Esophagus (tissue), 2 donors: ENCODE results near the gene KIRREL3. TPM values are rescaled to one million over a fixed set of nuclear protein-coding genes. Genes with fewer than 3 reads are reported as not detected.
A peak's percentile ranks its signal among the peaks of the same experiment; 100 is the strongest.

ENCODE experiments used
- H3K27ac ChIP-seq, 2 donors: one replicate each; pipeline ENCODE4 v1.5.1; 2013; ENCODE audit warnings: low read depth in 2 of 2, mild to moderate bottlenecking in 2 of 2, inconsistent platforms in 1 of 2, low read length in 1 of 2, moderate library complexity in 1 of 2
- H3K27me3 ChIP-seq, 2 donors: one replicate each; pipeline ENCODE4 v1.6.1; 2013; ENCODE audit warnings: low read length in 2 of 2, control low read depth in 1 of 2, mild to moderate bottlenecking in 1 of 2; ENCODE audit not compliant: insufficient read depth in 2 of 2, control insufficient read depth in 1 of 2
- H3K36me3 ChIP-seq, 2 donors: one replicate each; pipeline ENCODE4 v1.6.1; 2013; ENCODE audit warnings: low read length in 1 of 2; ENCODE audit not compliant: control insufficient read depth in 2 of 2, insufficient read depth in 2 of 2
- H3K4me1 ChIP-seq, 2 donors: one replicate each; pipeline ENCODE4 v1.6.1; 2013; ENCODE audit warnings: low read length in 1 of 2; ENCODE audit not compliant: control insufficient read depth in 2 of 2, insufficient read depth in 2 of 2
- H3K4me3 ChIP-seq, 2 donors: one replicate each; pipeline ENCODE4 v1.5.1; 2013; ENCODE audit warnings: low read length in 2 of 2, mild to moderate bottlenecking in 2 of 2, low read depth in 1 of 2, moderate library complexity in 1 of 2
- H3K9me3 ChIP-seq, 2 donors: one replicate each; pipeline ENCODE4 v1.6.1; 2013; ENCODE audit warnings: mild to moderate bottlenecking in 2 of 2, low read depth in 1 of 2, low read length in 1 of 2, moderate library complexity in 1 of 2; ENCODE audit not compliant: control insufficient read depth in 2 of 2, insufficient read depth in 1 of 2
- WGBS, 2 donors: extraction: QIAGEN DNeasy Blood & Tissue Kit; methylation state at CpG; one replicate each; pipeline ENCODE4 v1.1.7; 2013; 5-methylcytosine and 5-hydroxymethylcytosine counted together
- polyA plus RNA-seq, 2 donors: library from polyadenylated mRNA; stranded (reverse); fragments of 200-250 nt; gene quantifications; one replicate each; pipeline ENCODE4 v1.2.3, GENCODE V29; 2013
- donor health status: healthy with polysubstance abuse.
- donor health status: Bipolar disorder and iron deficiency.

Gene KIRREL3
- polyA plus RNA-seq, 2 donors, result 0.05 to 0.12 TPM

DNA sequence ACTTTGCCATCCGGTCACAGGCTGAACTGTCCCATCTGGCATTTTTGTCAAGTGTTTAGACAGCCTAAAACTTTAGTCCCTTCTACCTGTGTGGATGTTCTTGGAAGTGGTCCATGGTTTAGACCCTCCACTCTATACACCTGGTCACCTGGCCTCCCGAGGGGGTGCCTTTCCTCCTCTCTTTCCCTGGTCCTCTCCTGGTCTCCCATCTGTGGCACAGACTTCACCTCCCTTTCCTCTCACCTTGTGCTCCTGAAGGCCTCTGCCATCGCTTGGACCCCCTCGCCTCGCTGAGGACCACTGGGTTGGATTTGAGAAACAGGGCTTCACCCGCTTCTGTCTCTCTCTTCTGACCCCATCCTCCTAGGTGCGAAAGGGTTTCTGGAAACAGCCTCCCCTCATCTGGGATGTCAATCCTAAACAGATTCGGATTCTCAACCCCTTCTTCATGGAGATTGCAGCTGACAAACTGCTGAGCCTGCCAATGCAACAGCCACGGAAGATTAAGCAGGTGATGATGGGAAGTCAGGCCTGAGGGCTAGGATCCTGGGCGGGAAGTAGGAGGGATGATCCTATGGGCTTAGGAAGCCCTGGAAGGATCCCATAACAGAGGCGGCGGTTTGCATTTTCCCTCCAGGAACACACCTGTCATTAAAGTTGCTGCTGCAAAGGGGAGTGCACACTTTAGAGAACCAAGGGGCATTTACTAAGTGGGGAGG, 591.5 kb downstream of the KIRREL3 start:
- peak overlapping the region; percentile 34 to 51 for H3K4me3 ChIP-seq

DNA sequence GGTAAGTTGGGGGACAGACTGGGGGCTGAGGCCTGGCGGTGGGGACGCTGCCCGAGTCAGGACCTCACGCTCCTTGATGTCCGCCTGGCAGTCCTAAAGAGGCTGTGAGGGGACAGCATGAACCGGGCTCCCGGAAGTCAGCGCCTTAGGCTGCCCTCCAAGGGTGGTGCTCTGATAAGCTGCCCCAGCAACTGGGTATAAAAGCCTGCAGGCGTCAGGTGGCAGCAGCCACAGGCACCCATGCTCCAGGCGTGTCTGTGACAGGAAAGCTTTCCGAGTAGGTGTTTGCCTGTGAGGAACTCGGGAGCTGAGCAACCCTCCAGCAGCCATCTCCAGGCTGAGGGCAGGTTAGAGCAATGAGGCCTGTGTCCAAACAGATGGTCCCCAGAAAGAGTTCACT, 592.1 kb downstream of the KIRREL3 start:
- Histone ChIP-seq H3K4me1 (peaks cover 2 to 20% of the 10 kb centered on the region in 2 donors), H3K36me3 (peaks cover 0 to 19% of the 10 kb centered on the region in 2 donors), H3K27ac (peak overlapping the region in 1 of 2 donors; percentile 51), H3K27me3 (no peaks in the 10 kb centered on the region), H3K4me3 (peak overlapping the region; percentile 34 to 51), H3K9me3 (no peaks in the 10 kb centered on the region)
- 82 to 90% methylated on average over 12 of the region's 12 CpGs for WGBS, 2 donors

More for the DNA sequence above, 591.5 kb downstream of the KIRREL3 start:
- peaks cover 2 to 19% of the 10 kb centered on the region in 2 donors for H3K4me1 ChIP-seq
- H3K36me3 ChIP-seq, result peaks cover 0 to 21% of the 10 kb centered on the region in 2 donors
- H3K27me3 ChIP-seq, result no peaks in the 10 kb centered on the region
- 87 to 89% methylated on average over 12 of the region's 12 CpGs for WGBS, 2 donors
- H3K27ac ChIP-seq, result peak overlapping the region in 1 of 2 donors; percentile 29
- no peaks in the 10 kb centered on the region for H3K9me3 ChIP-seq

DNA sequence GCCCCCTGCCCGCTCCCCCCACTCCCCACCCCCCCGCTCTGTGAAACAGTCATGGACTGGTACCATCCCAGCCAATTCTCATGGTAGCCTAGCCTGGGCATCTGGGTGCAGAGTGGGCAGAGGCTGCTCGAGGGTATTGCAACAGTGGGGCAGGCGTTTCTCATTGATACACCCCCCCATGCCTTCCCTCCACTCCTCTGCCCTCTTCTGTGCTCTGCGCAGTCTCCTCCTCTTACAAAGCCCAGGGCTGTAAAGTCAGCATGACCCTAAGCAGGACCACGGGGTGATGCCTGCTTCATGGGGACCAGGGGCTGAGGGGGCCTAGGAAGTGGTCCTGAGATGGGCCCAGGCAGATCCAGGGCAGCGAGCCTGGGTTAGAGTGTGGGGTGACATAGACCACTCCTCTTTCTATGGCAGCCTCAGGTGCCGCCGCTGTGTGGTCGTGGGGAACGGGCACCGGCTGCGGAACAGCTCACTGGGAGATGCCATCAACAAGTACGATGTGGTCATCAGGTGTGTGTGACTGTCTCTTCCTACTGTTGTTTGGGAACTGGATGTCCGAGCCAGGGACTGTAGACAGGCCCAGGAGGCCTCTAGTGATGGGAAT, 592.8 kb downstream of the KIRREL3 start:
- H3K9me3 ChIP-seq, result no peaks in the 10 kb centered on the region
- peaks cover 2 to 23% of the 10 kb centered on the region in 2 donors for H3K4me1 ChIP-seq
- WGBS, 2 donors, result 89 to 94% methylated on average over 15 of the region's 15 CpGs
- peaks cover 0 to 19% of the 10 kb centered on the region in 2 donors for H3K36me3 ChIP-seq
- peak overlapping the region; percentile 34 to 51 for H3K4me3 ChIP-seq
- H3K27ac ChIP-seq, result peak overlapping the region in 1 of 2 donors; percentile 61
- no peaks in the 10 kb centered on the region for H3K27me3 ChIP-seq

DNA sequence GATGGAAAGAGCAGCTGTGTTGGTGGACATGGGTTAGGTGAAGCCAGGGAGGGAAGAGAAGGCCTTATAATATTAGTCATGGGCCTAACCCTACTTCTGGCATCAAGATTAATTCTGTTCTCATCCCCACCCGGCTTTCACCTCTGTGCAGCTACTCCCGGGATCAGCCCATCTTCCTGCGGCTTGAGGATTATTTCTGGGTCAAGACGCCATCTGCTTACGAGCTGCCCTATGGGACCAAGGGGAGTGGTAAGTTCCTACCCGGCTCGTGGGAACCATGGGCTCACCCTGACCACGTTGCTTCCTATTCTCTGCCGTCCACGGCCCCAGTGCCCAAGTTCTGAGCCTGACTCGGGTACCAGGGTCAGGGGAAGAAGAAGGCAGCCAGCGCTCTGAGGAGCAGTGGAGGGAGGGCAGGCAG, 593.5 kb downstream of the KIRREL3 start:
- peak overlapping the region; percentile 77 to 91 for H3K27ac ChIP-seq
- 78 to 83% methylated on average over 12 of the region's 12 CpGs for WGBS, 2 donors
- H3K36me3 ChIP-seq, result peaks cover 0 to 19% of the 10 kb centered on the region in 2 donors
- H3K27me3 ChIP-seq, result no peaks in the 10 kb centered on the region
- H3K9me3 ChIP-seq, result no peaks in the 10 kb centered on the region
- H3K4me1 ChIP-seq, result peaks cover 2 to 25% of the 10 kb centered on the region in 2 donors
- H3K4me3 ChIP-seq, result peak overlapping the region; percentile 39 to 51

DNA sequence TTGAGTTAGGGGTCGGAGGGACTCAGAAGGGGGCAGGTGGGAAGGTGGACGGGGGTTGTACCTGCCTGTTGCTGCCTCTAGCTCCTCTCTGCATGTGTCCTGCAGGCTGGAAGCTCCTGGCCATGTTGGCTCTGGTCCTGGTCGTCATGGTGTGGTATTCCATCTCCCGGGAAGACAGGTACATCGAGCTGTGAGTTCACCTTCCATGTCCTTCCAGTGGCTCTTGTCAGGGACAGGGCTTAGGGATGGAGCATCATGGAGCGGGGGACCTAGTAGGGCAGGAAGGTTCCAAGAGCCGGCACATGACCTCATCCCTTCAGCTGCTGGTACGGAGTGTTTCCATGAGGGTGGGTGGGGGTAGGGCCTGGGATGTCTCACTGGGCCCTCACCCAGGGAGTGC, 594.2 kb downstream of the KIRREL3 start:
- Histone ChIP-seq H3K4me1 (peaks cover 2 to 25% of the 10 kb centered on the region in 2 donors), H3K36me3 (peaks cover 0 to 19% of the 10 kb centered on the region in 2 donors), H3K4me3 (peak overlapping the region; percentile 42 to 51)

DNA sequence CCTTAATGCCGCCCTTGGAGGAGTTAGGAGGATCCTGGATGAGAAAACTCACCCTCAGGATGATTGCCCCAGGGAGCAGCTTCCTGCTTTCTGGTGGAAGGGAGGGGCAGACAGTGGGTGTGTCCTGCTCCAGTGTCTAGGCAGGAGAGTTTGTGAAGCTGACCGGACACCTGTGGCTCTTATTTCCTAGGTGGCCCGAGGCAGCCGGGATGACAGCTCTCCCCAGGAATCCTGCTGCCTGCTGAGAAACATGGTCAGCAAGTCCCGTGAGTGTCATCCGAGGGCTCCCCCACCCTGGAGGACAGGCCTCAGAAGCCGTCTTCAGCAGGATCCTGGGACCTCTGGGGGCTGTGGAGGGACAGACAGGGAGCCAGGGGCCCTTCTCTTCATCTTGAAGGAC, 594.7 kb downstream of the KIRREL3 start:
- Histone ChIP-seq H3K4me1 (peaks cover 2 to 25% of the 10 kb centered on the region in 2 donors), H3K27ac (peak overlapping the region; percentile 77 to 91), H3K9me3 (no peaks in the 10 kb centered on the region), H3K36me3 (peaks cover 0 to 19% of the 10 kb centered on the region in 2 donors), H3K27me3 (no peaks in the 10 kb centered on the region), H3K4me3 (peak overlapping the region; percentile 42 to 51)
- 74 to 80% methylated on average over 7 of the region's 7 CpGs for WGBS, 2 donors

More for the DNA sequence above, 594.2 kb downstream of the KIRREL3 start:
- no peaks in the 10 kb centered on the region for H3K27me3 ChIP-seq
- H3K9me3 ChIP-seq, result no peaks in the 10 kb centered on the region
- 92 to 93% methylated on average over 8 of the region's 8 CpGs for WGBS, 2 donors
- H3K27ac ChIP-seq, result peak overlapping the region; percentile 77 to 91

DNA sequence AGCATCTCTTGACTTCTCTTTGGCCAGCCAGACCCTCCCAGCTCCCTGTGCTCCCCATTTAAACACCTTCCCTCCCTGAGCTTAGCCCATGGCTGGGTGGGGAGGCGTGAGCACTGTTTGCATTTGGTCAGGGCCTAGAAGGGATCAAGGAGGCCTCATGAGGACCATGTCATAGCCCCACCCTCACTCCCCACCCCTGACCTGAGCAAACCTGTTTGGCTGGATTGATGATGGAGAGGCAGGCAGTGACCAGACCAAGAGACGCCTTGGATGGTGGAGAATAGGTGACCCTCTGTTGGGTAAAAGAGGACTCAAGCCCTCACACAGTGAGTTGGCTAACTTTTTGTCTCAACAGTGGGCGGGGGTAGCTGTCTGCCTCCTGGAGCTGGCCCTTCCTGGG, 595.2 kb downstream of the KIRREL3 start:
- Histone ChIP-seq H3K27me3 (no peaks in the 10 kb centered on the region), H3K36me3 (peaks cover 0 to 19% of the 10 kb centered on the region in 2 donors), H3K9me3 (no peaks in the 10 kb centered on the region), H3K4me3 (peak overlapping the region; percentile 11 to 51), H3K27ac (peak overlapping the region; percentile 77 to 91), H3K4me1 (peaks cover 0 to 25% of the 10 kb centered on the region in 2 donors)
- WGBS, 2 donors, result 84 to 90% methylated on average over 3 of the region's 3 CpGs

DNA sequence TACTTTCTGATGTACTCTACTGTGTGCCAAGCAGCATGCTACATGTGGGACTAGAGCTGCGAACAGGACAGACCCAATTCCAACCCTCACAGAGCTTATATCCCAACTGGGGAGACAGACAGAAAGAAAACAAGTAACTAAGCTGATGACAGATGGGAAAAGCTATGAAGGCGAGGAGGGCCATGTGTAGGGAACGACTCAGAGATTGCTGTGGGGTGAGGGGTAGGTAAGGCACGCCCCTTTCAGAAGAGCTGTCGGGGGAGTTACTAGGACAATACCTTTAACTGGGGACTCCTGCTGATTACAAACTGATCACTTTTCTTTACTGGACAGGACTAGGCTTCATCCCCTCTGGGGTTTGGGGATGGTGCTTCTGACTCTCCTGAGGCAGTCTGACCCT, 596.2 kb downstream of the KIRREL3 start:
- peaks cover 0 to 25% of the 10 kb centered on the region in 2 donors for H3K4me1 ChIP-seq
- no peak overlapping the region for H3K4me3 ChIP-seq
- no peaks in the 10 kb centered on the region for H3K9me3 ChIP-seq
- WGBS, 2 donors, result 80 to 83% methylated on average over 5 of the region's 5 CpGs
- peak overlapping the region; percentile 42 to 89 for H3K27ac ChIP-seq
- peaks cover 0 to 17% of the 10 kb centered on the region in 2 donors for H3K36me3 ChIP-seq
- no peaks in the 10 kb centered on the region for H3K27me3 ChIP-seq

DNA sequence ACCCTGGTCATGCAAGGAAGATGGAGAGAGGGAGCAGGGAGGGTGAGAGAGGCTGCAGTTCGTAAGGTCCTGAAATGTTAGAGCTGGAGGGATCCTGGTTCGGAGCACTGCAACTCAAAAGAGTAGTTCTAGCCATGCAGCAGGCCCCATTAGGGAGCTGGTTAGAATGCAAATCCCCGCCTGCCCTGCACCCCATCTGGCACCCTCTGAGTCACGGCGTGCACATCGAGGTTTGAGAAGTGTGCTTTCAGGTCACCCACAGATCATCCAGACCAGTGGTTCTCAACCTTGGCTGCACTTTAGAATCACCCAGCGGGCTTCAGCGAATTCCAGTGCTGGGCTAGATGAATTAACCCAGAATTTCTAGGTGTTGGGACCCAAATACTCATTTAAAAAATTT, 596.9 kb downstream of the KIRREL3 start:
- 79 to 83% methylated on average over 8 of the region's 8 CpGs for WGBS, 2 donors
- H3K27ac ChIP-seq, result peak overlapping the region; percentile 42 to 78
- H3K4me3 ChIP-seq, result no peak overlapping the region
- no peaks in the 10 kb centered on the region for H3K9me3 ChIP-seq
- H3K36me3 ChIP-seq, result peaks cover 0 to 11% of the 10 kb centered on the region in 2 donors
- H3K27me3 ChIP-seq, result no peaks in the 10 kb centered on the region
- peaks cover 0 to 25% of the 10 kb centered on the region in 2 donors for H3K4me1 ChIP-seq
